ENCODE measurements around the gene HOXC10. TPM values are rescaled to one million over a fixed set of nuclear protein-coding genes. Genes with fewer than 3 reads are reported as not detected.

The HOXC10 gene
- total RNA-seq, 1 experiment from 2014 or later = not detected

DNA sequence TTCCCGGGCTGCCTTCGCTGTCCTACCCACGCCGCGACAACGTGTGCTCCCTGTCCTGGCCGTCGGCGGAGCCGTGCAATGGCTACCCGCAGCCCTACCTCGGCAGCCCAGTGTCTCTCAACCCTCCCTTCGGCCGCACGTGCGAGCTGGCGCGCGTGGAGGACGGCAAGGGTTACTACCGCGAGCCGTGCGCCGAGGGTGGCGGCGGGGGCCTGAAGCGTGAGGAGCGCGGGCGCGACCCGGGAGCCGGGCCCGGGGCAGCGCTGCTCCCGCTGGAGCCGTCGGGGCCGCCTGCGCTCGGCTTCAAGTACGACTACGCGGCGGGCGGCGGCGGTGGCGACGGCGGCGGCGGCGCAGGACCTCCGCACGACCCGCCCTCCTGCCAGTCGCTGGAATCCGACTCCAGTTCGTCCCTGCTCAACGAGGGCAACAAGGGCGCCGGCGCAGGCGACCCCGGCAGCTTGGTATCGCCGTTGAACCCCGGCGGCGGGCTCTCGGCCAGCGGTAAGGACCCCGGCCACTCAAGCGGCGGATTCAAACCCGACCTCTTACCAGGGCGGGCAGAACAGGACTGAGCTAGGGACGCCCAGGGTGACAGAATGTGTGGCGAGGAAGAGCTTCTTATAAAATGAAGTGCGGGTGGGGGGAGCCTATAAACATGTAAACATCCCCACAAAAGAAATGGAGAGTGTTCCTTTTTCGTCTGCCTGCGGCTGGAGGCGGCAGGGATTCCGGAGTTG, 29.7 kb upstream of the HOXC10 start:
- Mint-ChIP-seq H3K27ac (ENCODE audit: low read depth, unreplicated experiment) (no peak overlapping the region), H3K27me3 (ENCODE audit: insufficient read depth, unreplicated experiment) (no peaks in the 10 kb centered on the region), H3K36me3 (ENCODE audit: insufficient read depth, unreplicated experiment) (no peaks in the 10 kb centered on the region), H3K9me3 (ENCODE audit: unreplicated experiment) (no peaks in the 10 kb centered on the region), H3K4me3 (ENCODE audit: unreplicated experiment) (no peak overlapping the region), H3K4me1 (ENCODE audit: insufficient read depth, unreplicated experiment) (no peaks in the 10 kb centered on the region)
- POLR2A ChIA-PET = no interaction called here
- no TSS peak for BruUV-seq (replicated peaks)
- CTCF ChIA-PET = interaction anchor here (0.7 to 1.2 kb wide), 3 partner anchors 159 to 246 kb away, joined by 3 to 5 read pairs (median 3); no protein-coding TSS in a partner anchor
- intact Hi-C loops (cut with micrococcal nuclease) = no loop called here
- TF ChIP-seq, protein P1, sequence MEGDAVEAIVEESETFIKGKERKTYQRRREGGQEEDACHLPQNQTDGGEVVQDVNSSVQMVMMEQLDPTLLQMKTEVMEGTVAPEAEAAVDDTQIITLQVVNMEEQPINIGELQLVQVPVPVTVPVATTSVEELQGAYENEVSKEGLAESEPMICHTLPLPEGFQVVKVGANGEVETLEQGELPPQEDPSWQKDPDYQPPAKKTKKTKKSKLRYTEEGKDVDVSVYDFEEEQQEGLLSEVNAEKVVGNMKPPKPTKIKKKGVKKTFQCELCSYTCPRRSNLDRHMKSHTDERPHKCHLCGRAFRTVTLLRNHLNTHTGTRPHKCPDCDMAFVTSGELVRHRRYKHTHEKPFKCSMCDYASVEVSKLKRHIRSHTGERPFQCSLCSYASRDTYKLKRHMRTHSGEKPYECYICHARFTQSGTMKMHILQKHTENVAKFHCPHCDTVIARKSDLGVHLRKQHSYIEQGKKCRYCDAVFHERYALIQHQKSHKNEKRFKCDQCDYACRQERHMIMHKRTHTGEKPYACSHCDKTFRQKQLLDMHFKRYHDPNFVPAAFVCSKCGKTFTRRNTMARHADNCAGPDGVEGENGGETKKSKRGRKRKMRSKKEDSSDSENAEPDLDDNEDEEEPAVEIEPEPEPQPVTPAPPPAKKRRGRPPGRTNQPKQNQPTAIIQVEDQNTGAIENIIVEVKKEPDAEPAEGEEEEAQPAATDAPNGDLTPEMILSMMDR (IDR thresholded peaks at IDR 0.05; ENCODE audit: unreplicated experiment) = no peak
- no peak for DNase-seq (ENCODE audit: unreplicated experiment)

DNA sequence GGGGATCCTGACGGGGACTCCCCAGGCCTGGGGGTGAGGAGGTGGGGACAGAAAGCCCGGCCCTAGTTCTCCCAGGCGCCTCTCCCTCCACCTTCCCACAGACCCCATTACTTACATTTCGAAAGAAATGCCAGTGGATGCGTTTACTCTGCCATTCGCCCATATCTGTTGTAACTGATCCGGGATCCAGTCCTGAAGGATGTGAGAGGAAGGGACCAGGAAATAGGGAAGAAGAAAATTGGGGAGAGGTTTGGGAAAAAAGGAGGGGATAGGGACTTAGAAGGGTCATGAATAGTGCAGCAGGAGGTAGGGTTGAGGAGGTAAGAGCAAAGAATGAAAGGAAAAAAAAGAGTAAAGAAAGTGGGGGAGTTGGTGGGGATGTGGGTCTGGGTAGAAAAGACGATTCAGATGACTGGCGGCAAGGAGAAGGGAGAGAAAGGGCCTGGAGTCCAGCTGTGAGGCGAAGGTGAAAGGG, 29.1 kb upstream of the HOXC10 start:
- no TSS peak for BruUV-seq (replicated peaks)
- Mint-ChIP-seq H3K4me1 (ENCODE audit: insufficient read depth, unreplicated experiment) (no peaks in the 10 kb centered on the region), H3K27ac (ENCODE audit: low read depth, unreplicated experiment) (no peak overlapping the region), H3K27me3 (ENCODE audit: insufficient read depth, unreplicated experiment) (no peaks in the 10 kb centered on the region), H3K4me3 (ENCODE audit: unreplicated experiment) (no peak overlapping the region), H3K36me3 (ENCODE audit: insufficient read depth, unreplicated experiment) (no peaks in the 10 kb centered on the region), H3K9me3 (ENCODE audit: unreplicated experiment) (no peaks in the 10 kb centered on the region)
- TF ChIP-seq, protein P1 (IDR thresholded peaks at IDR 0.05; ENCODE audit: unreplicated experiment) = no peak
- intact Hi-C loops (cut with micrococcal nuclease) = no loop called here
- DNase-seq (ENCODE audit: unreplicated experiment) = no peak
- ChIA-PET POLR2A (no interaction called here), CTCF (interaction anchor here (0.7 to 1.0 kb wide), 3 partner anchors 160 to 200 kb away, joined by 3 to 4 read pairs (median 3); no protein-coding TSS in a partner anchor)

DNA sequence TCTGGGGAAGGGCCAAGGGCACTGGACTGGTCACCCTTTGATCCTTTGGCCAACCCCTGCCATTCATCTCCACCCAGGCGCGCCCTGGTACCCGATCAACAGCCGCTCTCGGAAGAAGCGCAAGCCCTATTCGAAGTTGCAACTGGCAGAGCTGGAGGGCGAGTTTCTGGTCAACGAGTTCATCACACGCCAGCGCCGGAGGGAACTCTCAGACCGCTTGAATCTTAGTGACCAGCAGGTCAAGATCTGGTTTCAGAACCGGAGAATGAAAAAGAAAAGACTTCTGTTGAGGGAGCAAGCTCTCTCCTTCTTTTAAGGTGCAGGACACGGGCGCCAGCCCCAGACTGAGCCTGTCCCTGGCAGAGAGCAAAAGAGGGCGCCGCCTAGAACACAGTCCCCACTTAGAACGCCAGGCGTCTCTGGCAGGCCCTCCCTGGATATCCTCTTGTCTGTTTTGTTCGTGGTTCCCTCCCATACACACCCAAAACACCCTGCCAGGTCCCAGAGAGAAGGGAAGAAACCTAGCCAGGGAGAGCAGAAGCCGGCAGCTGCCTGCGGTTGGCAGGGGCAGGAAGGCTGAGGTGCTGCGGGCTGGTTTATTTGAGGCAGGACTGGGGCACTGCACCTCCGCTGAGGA, 28.6 kb upstream of the HOXC10 start:
- Mint-ChIP-seq H3K27ac (ENCODE audit: low read depth, unreplicated experiment) (no peak overlapping the region), H3K4me1 (ENCODE audit: insufficient read depth, unreplicated experiment) (no peaks in the 10 kb centered on the region), H3K36me3 (ENCODE audit: insufficient read depth, unreplicated experiment) (no peaks in the 10 kb centered on the region), H3K9me3 (ENCODE audit: unreplicated experiment) (no peaks in the 10 kb centered on the region), H3K4me3 (ENCODE audit: unreplicated experiment) (no peak overlapping the region), H3K27me3 (ENCODE audit: insufficient read depth, unreplicated experiment) (no peaks in the 10 kb centered on the region)
- TF ChIP-seq, protein P1 (IDR thresholded peaks at IDR 0.05; ENCODE audit: unreplicated experiment) = no peak
- ChIA-PET CTCF (interaction anchor here (0.8 kb wide), 1 partner anchor 201 kb away, joined by 4 read pairs; no protein-coding TSS in a partner anchor), POLR2A (no interaction called here)
- no TSS peak for BruUV-seq (replicated peaks)
- intact Hi-C loops (cut with micrococcal nuclease) = no loop called here
- DNase-seq (ENCODE audit: unreplicated experiment) = no peak

DNA sequence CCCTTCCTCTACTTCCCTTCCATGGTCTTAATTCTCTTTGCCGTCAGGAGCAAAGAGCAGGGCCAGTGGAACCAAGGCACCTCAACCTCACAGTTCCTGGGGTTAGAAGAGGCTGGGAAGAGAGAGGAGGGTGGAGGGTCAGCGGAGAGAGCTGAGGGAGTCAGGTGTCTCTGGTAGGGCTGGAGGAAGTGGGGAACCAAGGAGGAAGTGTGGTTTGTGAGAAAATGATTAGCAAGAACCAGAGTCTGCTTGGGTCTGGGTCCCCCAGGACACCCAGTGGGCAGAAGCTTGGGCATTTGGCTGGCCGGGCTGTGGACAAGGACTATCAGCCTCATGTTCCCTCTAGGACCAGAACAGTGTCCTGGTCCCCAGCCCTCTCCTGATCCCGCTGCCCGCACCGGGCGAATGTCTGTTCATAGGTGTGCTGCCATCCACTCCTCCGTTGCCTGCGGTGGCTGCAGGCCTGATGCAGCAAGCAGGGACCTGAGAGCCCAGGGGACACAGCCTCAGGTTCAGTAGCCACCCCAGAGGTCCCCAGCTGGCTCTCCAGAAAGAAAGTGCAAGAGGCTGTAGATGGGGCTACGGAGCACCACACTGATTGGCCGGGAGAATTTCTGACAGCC, 27.9 kb upstream of the HOXC10 start:
- ChIA-PET CTCF (no interaction called here), POLR2A (no interaction called here)
- Mint-ChIP-seq H3K27me3 (ENCODE audit: insufficient read depth, unreplicated experiment) (no peaks in the 10 kb centered on the region), H3K36me3 (ENCODE audit: insufficient read depth, unreplicated experiment) (no peaks in the 10 kb centered on the region), H3K9me3 (ENCODE audit: unreplicated experiment) (no peaks in the 10 kb centered on the region), H3K27ac (ENCODE audit: low read depth, unreplicated experiment) (no peak overlapping the region), H3K4me3 (ENCODE audit: unreplicated experiment) (no peak overlapping the region), H3K4me1 (ENCODE audit: insufficient read depth, unreplicated experiment) (no peaks in the 10 kb centered on the region)
- DNase-seq (ENCODE audit: unreplicated experiment) = no peak
- BruUV-seq (replicated peaks) = no TSS peak
- intact Hi-C loops (cut with micrococcal nuclease) = no loop called here
- TF ChIP-seq, protein P1 (IDR thresholded peaks at IDR 0.05; ENCODE audit: unreplicated experiment) = no peak

Measured in MCF 10A (cell line).